ENCODE measurements around the gene AUTS2.

The AUTS2 gene

DNA sequence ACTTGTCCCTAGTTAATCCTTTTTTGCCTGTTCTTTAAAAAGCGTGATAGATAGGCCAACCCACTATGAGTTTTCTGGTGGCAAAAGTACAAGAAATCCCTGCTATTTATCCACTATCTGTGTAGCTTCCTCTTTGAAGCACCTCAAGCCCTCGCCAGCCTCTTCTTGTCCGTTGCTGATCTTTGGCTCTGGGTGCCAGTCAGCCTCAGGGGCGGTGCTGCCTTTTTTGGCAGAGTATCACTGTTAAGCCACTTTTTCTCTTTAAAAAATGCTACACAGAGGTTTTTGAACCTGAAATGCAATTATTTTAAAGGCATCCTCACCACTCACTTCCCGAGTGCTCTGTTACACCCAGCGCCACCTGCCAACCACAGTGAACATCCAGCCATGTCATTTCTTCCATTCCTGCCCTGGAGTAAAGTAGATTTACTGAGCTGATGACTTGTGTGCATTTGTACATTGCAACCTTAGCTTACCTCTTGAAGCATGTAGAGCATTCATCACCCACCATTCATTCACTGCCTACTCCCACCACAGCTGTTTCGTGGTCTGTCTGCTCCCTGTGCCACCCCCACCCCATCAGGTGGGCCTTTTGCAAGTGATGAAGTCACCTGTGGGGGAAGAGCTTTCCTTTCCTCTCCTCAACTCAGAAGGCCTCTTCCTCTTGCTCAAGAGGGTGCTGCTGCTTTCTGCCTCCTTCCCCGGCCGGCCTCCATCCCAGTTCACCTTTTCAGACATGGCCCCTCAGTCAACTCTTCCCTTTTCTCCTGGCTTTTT, 1119.5 kb downstream of the AUTS2 start:
- TF ChIP-seq, protein P1, sequence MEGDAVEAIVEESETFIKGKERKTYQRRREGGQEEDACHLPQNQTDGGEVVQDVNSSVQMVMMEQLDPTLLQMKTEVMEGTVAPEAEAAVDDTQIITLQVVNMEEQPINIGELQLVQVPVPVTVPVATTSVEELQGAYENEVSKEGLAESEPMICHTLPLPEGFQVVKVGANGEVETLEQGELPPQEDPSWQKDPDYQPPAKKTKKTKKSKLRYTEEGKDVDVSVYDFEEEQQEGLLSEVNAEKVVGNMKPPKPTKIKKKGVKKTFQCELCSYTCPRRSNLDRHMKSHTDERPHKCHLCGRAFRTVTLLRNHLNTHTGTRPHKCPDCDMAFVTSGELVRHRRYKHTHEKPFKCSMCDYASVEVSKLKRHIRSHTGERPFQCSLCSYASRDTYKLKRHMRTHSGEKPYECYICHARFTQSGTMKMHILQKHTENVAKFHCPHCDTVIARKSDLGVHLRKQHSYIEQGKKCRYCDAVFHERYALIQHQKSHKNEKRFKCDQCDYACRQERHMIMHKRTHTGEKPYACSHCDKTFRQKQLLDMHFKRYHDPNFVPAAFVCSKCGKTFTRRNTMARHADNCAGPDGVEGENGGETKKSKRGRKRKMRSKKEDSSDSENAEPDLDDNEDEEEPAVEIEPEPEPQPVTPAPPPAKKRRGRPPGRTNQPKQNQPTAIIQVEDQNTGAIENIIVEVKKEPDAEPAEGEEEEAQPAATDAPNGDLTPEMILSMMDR (IDR thresholded peaks at IDR 0.05): no peak
- H3K9me3 ChIP-seq: no peaks in the 10 kb centered on the region

DNA sequence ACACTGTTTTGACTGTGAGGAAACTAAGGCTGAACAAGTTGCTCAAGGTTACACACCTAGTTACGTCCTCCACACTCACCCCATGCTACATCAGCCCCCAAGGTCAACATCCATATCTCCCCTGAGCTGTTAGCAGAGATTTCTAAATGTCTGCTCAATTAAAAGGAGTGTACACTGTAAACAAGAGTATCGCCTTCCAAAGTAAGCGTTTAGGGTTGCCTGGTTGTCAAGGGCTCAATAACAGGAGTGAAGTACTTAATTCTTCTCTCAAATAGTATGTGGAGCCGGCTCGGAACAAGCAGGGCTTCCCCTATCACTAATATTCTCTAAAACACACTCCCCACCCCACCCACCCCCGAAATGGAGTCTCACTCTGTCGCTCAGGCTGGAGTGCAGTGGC, 1120.8 kb downstream of the AUTS2 start:
- Histone ChIP-seq H3K36me3 (no peaks in the 10 kb centered on the region), H3K4me3 (ENCODE audit: low read depth in 1 of 2, low read length in 1 of 2) (no peak overlapping the region), H3K4me1 (ENCODE audit: control insufficient read depth in 1 of 2, insufficient read depth in 1 of 2, low read depth in 1 of 2, low read length in 1 of 2) (no peaks in the 10 kb centered on the region), H3K9me3 (no peaks in the 10 kb centered on the region), H3K27ac (no peak overlapping the region), H3K27me3 (no peaks in the 10 kb centered on the region)
- TF ChIP-seq, protein P1 (IDR thresholded peaks at IDR 0.05): no peak

More for the DNA sequence above, 1119.5 kb downstream of the AUTS2 start:
- H3K4me1 ChIP-seq (ENCODE audit: control insufficient read depth in 1 of 2, insufficient read depth in 1 of 2, low read depth in 1 of 2, low read length in 1 of 2): no peaks in the 10 kb centered on the region
- no peaks in the 10 kb centered on the region for H3K36me3 ChIP-seq
- no peaks in the 10 kb centered on the region for H3K27me3 ChIP-seq
- no peak overlapping the region for H3K4me3 ChIP-seq (ENCODE audit: low read depth in 1 of 2, low read length in 1 of 2)
- H3K27ac ChIP-seq: no peak overlapping the region

DNA sequence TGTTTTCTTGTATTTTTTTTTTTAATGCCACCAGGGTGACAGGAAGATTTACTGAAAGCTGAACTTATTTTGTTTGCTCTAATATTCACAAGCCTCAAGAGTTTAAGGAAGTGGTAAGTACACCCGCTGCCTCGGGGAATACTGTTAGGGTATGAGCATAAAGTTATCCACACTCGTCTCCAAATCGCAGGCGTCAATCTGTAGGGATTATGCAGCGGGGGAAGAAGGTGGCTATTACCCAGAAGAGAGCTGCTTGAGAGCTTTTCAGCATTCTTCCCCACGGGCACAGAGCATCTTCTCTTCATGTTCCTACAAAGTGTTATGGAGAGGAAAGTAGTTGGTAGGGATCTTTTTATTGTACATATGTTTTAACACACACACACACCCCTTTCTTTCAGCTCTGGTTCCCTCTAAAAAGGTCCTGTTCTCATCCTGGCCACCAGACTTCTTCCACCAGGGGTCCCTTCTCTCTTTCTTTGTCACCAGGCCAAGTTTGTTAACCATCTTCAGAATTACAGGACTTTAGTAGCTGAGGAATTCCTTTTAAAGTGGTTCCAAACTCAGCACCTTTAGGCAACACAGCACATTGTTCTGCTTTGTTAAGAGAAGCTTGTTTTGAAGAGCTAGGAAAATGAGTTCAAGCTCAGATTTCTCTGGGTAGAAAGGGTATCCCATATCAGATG, 1122.1 kb downstream of the AUTS2 start:
- Histone ChIP-seq H3K9me3 (no peaks in the 10 kb centered on the region), H3K36me3 (no peaks in the 10 kb centered on the region), H3K27ac (no peak overlapping the region), H3K4me1 (ENCODE audit: control insufficient read depth in 1 of 2, insufficient read depth in 1 of 2, low read depth in 1 of 2, low read length in 1 of 2) (no peaks in the 10 kb centered on the region), H3K27me3 (no peaks in the 10 kb centered on the region), H3K4me3 (ENCODE audit: low read depth in 1 of 2, low read length in 1 of 2) (no peak overlapping the region)
- TF ChIP-seq, protein P1 (IDR thresholded peaks at IDR 0.05): no peak

DNA sequence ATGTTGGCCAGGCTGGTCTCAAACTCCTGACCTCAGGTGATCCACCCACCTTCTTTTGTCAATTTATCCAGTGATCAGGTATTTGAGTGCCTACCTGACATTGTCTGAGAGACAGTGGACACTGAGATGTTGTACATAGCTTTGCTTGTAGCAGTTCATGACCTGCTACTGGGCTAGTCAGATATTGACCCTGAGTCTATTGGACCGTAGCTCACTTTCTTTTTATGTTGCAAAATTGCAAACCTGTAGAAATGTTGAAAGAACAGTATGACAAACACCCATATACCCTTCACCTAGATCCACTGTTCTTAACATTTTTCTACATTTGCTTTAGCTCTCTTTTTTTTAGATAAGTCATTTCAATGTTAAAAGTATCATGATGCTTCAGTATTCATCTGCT, 1123.2 kb downstream of the AUTS2 start:
- TF ChIP-seq, protein P1 (IDR thresholded peaks at IDR 0.05): no peak

DNA sequence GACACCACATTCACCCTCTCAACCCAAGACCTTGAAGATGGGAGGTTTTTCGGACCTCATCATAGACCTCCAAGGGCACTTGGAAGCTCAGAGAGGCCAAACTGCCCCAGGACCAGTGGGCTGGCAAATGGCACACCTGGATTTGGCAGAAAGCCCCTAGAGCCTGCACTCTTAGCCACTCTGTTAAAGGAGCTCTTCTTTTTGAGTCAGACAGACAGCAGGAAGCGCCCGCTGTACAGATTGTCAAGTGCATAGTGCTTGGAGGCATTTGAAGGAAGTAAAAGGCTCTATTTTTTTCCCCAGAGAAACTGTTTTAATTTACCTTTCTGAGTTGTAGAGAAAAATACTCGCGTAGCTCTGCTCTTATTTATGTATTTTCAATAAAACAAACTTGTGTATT, 1125.1 kb downstream of the AUTS2 start:
- no peaks in the 10 kb centered on the region for H3K9me3 ChIP-seq
- no peak overlapping the region for H3K27ac ChIP-seq
- no peaks in the 10 kb centered on the region for H3K27me3 ChIP-seq
- no peaks in the 10 kb centered on the region for H3K36me3 ChIP-seq
- no peak overlapping the region for H3K4me3 ChIP-seq (ENCODE audit: low read depth in 1 of 2, low read length in 1 of 2)
- TF ChIP-seq, protein P1 (IDR thresholded peaks at IDR 0.05): no peak
- no peaks in the 10 kb centered on the region for H3K4me1 ChIP-seq (ENCODE audit: control insufficient read depth in 1 of 2, insufficient read depth in 1 of 2, low read depth in 1 of 2, low read length in 1 of 2)

More for the DNA sequence above, 1123.2 kb downstream of the AUTS2 start:
- H3K36me3 ChIP-seq: no peaks in the 10 kb centered on the region
- H3K4me3 ChIP-seq (ENCODE audit: low read depth in 1 of 2, low read length in 1 of 2): no peak overlapping the region
- H3K4me1 ChIP-seq (ENCODE audit: control insufficient read depth in 1 of 2, insufficient read depth in 1 of 2, low read depth in 1 of 2, low read length in 1 of 2): no peaks in the 10 kb centered on the region
- H3K27me3 ChIP-seq: no peaks in the 10 kb centered on the region
- no peaks in the 10 kb centered on the region for H3K9me3 ChIP-seq
- no peak overlapping the region for H3K27ac ChIP-seq

Data from neutrophil (primary cell).